GM19023 (cell line): ENCODE measurements around the gene TMEM38A.
A peak's percentile ranks its signal among the peaks of the same experiment; 100 is the strongest.

Experiments
- ATAC-seq: cut with Tn5 transposase; IDR thresholded peaks from one replicate; pipeline ENCODE4 v1.9.1; 2021; ENCODE audit warnings: mild to moderate bottlenecking, moderate library complexity; ENCODE audit not compliant: unreplicated experiment

TMEM38A gene

DNA sequence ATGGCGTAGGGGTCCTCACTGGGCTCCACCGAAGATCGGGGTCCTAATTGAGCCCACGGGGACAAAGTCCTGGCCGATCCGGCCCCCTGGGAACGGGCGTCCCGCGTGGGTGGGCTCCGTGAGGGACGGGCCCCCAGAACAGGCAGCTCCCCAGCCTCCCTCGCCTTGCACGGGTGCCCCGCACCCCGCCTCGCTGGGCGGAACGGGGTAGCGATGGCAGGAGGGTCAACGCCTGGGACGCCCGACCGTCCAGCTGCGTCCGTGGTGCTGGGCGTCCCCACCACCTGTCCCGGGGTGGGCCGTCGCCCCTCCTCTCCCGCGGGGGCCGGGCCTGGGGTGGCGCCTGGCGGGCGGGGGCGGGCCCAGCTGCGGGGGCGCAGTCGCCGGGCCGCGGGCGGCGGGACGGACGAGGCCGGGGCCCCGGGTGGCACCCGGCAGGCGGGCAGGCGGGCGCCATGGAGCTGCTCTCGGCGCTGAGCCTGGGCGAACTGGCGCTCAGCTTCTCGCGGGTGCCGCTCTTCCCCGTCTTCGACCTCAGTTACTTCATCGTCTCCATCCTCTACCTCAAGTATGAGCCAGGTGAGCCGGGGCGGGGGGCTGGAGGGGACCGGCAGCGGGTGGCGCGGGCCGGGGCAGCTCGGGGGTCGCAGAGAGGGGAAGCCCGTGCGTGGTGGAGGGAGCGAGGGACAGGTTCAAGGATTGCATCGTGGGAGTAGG, at the start of gene TMEM38A:
TMEM38A (plus strand) TSS at position 377 of the 717 bp plus-strand sequence; CDS start at position 456, 79 bp downstream.
- ATAC-seq: no peak

GRCh38 chr19:16612636-16613035, 48.3 kb upstream of the TMEM38A start:
- no peak for ATAC-seq

- ATAC-seq: no peak
Observed at GRCh38 chr19:16613841-16614240, 47.1 kb upstream of the TMEM38A start.

DNA sequence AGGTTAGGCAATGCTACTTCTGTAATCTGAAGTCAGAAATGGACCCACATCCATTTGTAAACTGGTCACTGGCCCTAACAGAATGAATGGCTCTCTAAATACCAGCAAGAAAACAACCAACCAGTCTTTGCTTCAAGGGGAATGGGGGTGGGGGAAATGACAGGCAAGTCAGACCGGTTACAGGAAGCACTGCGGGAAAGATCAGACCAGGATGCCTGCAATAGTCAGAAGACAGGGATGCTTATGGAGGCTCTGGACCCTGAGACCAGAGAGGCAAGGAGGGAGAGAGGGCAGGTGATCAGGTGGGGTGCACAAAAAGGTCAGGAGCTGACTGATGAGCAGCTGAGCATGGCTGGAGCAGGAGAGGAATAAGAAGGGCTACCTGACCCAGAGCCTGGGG, 46.0 kb upstream of the TMEM38A start:
- ATAC-seq: no peak

DNA sequence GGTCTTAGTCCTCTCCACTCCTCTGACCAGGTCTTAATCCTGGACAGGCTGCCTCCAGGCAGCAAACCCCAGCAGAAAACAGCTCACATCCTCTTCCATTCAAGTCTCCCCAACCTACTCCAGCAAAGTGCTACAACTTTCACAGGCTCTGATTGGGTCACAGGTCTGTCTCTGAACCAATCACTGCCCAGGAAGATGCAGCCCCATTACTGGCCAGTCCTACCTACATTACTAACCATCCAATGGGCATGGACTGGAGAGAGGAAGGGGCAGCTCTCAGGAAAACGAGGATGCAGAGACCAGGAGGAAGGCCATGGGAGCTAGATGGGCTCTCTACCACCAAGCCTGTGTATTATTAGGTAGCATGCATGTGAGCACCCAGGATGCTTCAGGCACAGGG, 45.1 kb upstream of the TMEM38A start:
- no peak for ATAC-seq

GRCh38 chr19:16618248-16618647, 42.7 kb upstream of the TMEM38A start:
- ATAC-seq: no peak

- no peak for ATAC-seq
Observed at GRCh38 chr19:16619457-16619856, 41.5 kb upstream of the TMEM38A start.

- no peak for ATAC-seq
Observed at GRCh38 chr19:16620018-16620417, 40.9 kb upstream of the TMEM38A start.

DNA sequence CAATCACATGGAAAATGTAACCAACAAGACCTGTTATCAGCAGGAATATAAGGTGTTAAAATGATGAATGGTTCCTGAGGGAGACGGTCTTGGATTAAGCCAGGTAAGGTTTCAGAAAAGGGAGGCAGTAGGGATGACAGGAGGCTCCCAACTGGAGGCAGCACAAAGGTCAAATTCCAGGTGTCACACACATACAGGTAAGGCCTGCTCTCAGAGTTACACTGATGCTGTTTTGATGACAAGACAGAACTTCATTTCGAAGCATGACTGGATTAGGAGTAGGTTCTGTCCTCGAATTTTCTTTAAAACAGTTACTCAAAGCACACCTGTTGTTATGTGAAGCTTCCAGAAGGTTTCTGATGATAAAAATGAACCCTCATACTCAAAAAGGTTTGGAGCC, 40.4 kb upstream of the TMEM38A start:
- ATAC-seq: no peak

DNA sequence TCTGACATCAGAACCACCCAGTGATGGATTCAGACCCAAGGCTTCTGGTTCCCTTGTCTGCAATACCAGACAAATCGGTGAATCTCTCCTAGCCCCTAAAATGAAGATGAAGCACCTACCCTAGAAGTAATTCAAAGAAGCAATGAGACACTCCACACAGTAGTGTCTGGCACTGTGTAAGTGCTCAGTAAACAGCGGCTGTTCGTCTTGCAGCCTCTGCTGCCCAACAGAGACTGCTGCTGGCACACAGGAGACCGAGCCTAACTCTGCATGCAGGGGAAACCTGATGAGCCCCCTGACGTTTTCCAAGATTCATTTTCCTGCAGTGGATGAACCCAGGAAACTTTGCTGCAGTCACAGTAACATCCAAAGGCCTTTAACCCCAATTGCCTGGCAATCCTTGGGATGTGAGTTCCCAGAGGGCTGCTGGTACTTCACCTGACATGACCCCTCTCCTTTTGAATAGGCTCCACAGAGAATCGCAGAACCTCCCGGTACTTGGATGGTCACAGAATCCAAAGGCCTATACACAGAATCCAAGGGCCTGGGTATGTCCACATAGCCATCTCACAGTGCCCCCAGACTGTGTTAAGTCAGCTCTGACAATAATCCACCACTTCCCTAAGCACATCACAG, 39.7 kb upstream of the TMEM38A start:
- no peak for ATAC-seq

DNA sequence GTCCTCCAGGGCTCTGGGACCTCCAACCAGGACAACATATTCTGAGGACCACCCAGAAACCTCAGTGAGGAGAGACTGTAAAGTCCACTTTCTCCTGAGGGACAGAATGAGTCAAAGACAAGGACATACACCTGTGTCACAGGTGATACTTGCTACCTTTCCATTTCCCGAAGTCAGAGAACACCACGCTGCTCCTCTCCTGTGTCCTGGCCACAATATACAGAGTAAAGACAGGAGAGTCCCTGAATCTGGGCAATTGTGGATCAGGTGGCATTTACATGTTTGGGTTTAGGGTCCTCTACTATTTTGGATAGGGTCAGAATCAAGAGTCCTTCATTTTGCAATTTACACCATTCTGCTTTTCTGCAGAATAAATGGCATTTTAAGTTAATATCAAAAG, 37.9 kb upstream of the TMEM38A start:
- ATAC-seq: no peak

GRCh38 chr19:16623576-16623975, 37.4 kb upstream of the TMEM38A start:
- no peak for ATAC-seq

- ATAC-seq: no peak
Observed at GRCh38 chr19:16624236-16624635, 36.7 kb upstream of the TMEM38A start.

GRCh38 chr19:16625163-16625958, 35.6 kb upstream of the TMEM38A start:
- no peak for ATAC-seq

GRCh38 chr19:16626796-16627192, 34.1 kb upstream of the TMEM38A start:
- no peak for ATAC-seq

- ATAC-seq: peak; percentile 2
Observed at GRCh38 chr19:16627193-16627927, 33.6 kb upstream of the TMEM38A start.

DNA sequence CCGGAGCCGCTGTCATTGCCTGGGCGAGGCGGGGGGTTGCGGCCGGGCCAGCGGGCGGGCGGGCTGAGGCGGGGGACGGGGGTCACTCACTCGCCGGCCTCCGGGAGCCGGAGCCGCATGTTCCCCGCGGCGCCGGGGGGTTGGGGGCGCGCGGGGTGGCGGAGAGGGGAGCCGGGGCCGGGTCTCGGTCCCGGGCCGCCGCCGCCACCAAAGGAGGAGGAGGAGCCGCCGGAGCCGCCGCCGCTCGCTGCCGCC, 33.1 kb upstream of the TMEM38A start:
- ATAC-seq: no peak

DNA sequence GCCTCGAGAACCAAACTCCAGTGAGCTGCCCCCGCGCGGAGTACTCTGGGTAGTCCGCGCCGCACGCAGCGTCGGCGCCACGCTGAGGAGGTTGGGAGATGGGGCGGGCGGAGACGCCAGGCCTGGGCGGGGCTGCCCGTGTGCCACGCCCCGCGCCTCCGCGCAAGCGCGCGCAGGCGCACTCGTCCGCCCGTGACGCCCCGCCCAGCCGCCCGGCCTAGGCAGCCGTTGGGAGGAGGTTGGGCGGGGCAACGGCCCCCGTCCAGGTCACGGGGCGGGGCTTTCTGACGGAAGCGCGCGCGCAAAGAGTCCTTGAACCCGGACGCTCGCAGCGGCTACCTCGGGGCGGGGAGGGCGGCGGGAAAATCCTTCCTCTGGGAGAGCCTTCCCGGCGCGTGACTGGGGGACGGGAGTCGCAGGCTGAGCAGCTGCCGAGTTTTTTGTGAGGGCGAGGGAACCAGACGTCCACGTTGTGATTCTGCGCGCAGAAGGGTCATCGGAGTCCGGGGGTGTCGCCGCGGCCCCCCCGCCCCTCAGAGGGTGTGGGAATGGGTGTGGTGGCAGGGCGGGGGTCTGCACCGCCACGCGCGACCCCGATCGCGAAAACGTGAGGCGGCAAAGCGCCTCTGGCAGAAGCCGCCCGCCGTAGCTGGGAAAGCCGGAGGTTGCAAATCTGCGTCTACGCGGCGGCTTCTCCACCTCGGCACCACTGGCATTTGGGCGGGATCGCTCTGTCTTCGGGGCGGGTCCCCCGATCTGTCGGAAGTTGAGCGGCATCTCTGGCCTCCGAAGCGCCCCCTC, 32.6 kb upstream of the TMEM38A start, which contains the start of gene MED26:
MED26 (minus strand) TSS at position 22 of the 801 bp plus-strand sequence. CDS start 261 bp downstream, outside the sequence.
- peak; percentile 78 for ATAC-seq

- ATAC-seq: peak; percentile 7
Observed at GRCh38 chr19:16628984-16629691, 31.8 kb upstream of the TMEM38A start.

- no peak for ATAC-seq
Observed at GRCh38 chr19:16631465-16631864, 29.5 kb upstream of the TMEM38A start.
